Hepatocyte (in vitro differentiated cells): Measurements from ENCODE around the gene ATXN1.

ENCODE experiments used
- EZH2 ChIP-seq: fragments of 200-600 bp; sonication (generic); IDR thresholded peaks from 2 replicates; pipeline ENCODE4 v1.6.1; 2016; ENCODE audit warnings: antibody characterized with exemption, mild to moderate bottlenecking, borderline replicate concordance
- TF ChIP-seq, protein P1 (sequence below): fragments of 200-600 bp; sonication (generic); IDR thresholded peaks from 2 replicates; pipeline ENCODE4 v1.5.1; 2016; ENCODE audit warnings: antibody characterized with exemption, mild to moderate bottlenecking; ENCODE audit not compliant: poor library complexity

DNA sequence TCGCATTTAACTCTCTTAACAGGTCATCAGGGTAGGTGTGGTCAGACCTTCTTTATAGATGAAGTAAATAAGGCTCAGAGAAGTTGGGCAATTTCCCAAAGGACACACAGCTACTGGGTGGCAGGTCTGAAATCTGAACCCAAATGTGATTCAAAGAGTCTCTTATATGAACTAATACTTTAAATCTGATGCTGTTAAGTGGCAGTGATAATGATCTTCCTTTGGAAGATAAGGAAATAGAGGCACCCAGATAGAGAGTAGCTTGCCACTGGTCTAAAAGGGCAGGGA is 285.8 kb downstream of the ATXN1 start:
- TF ChIP-seq, protein P1, sequence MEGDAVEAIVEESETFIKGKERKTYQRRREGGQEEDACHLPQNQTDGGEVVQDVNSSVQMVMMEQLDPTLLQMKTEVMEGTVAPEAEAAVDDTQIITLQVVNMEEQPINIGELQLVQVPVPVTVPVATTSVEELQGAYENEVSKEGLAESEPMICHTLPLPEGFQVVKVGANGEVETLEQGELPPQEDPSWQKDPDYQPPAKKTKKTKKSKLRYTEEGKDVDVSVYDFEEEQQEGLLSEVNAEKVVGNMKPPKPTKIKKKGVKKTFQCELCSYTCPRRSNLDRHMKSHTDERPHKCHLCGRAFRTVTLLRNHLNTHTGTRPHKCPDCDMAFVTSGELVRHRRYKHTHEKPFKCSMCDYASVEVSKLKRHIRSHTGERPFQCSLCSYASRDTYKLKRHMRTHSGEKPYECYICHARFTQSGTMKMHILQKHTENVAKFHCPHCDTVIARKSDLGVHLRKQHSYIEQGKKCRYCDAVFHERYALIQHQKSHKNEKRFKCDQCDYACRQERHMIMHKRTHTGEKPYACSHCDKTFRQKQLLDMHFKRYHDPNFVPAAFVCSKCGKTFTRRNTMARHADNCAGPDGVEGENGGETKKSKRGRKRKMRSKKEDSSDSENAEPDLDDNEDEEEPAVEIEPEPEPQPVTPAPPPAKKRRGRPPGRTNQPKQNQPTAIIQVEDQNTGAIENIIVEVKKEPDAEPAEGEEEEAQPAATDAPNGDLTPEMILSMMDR: no peak
- TF ChIP-seq EZH2: no peak
